Parietal lobe (tissue), 1 donor: ENCODE results near the gene ABHD5. TPM values are rescaled to one million over a fixed set of nuclear protein-coding genes. Genes with fewer than 3 reads are reported as not detected.

Experiments
- total RNA-seq: library from RNA; depleted of rRNA; stranded (reverse); fragments of >200 nt; gene quantifications from one replicate; pipeline ENCODE4 v1.2.3, GENCODE V29; 2014

ABHD5 gene
- 27.2 TPM for total RNA-seq

DNA sequence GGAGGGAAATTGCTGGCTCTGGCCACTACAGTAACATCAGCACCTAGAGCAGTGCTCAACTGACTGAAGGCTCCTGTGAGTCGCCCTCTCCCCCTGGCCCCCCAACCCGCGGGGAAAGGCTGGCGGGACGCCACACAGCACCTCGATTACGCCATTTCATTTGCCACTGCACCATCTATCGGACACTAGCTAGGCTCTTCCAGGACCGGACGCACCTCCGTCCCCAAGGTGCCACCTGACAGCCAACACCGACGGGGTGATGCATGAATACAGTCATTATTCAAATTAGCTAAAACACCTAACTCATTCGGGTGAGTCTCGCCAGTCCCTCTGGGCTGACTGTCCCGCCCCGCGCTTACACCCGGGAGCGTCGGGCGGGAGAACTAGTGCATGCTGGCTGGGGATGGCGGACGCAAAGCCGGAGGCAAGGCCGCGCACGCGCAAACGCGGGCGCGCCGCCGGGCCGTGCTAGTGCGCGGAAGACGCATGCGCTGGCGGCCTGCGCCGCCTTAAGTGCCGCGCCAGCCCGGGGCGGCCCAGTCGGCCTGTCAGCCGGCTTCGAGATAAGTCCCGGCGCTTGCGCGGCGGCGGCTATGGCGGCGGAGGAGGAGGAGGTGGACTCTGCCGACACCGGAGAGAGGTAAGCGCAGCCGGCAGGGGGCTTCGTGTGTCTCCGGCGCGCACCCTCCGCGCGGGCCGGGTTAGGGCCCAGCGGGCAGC is at the start of gene ABHD5:
TSS of gene ABHD5 (plus strand) at position 539 of the 720 bp plus-strand sequence. CDS start at position 594, 55 bp downstream.

Other genes starting within 250 kb of the ABHD5 start
- 46.3 TPM for gene ANO10, start 68.9 kb upstream of the ABHD5 start, total RNA-seq